K562 (cell line): Measurements from ENCODE around the gene ZNF407. TPM values are rescaled to one million over a fixed set of nuclear protein-coding genes. Genes with fewer than 3 reads are reported as not detected.

Source experiments
- ATAC-seq: fragments of 200-7000 bp; cut with Tn5 transposase; 3 replicates; pipeline ENCODE4 v1.9.1; 2020; ENCODE audit warnings: moderate library complexity
- BruUV-seq: library from RNA; stranded (reverse); fragments of 400-500 nt; replicated peaks from 2 replicates; lab custom pipeline; 2021; lab: Mats Ljungman, UMichigan
- CTCF ChIA-PET: fragments of 300-600 bp; formaldehyde crosslinking; extraction: SDS; loops from one replicate; lab custom pipeline; 2021; ENCODE audit warnings: low intra/inter-chr PET ratio; lab: Yijun Ruan, JAX
- POLR2A ChIA-PET: fragments of 300-600, 350-650 bp; sonication (Branson Sonifier 250); formaldehyde crosslinking; extraction: SDS; loops from one replicate; lab custom pipeline; 2021; ENCODE audit warnings: antibody characterized with exemption, inconsistent platforms; lab: Yijun Ruan, JAX
- DNase-seq, 4 experiments: peaks; one replicate each; pipeline versions ENCODE4 v3.0.0 to v3.0.0-alpha.2; 2011 to 2018; ENCODE audit warnings: low spot score in 3 of 4, mixed read lengths in 3 of 4; ENCODE audit errors: extremely low read depth in 1 of 4
- FAIRE-seq: peaks from 2 replicates; lab custom pipeline; 2011; peaks lifted over from hg19 to GRCh38; lab: Jason Lieb, UNC
- H2AFZ ChIP-seq: 2 replicates; pipeline ENCODE4 v1.6.0; 2011; ENCODE audit warnings: low read depth, low read length, control low read depth, inconsistent platforms
- H3K27ac ChIP-seq: fragments of 200-600 bp; 3 replicates; pipeline ENCODE4 v1.8.0; 2011; ENCODE audit warnings: low read depth, mild to moderate bottlenecking, control low read depth, inconsistent platforms, low read length, moderate library complexity, mixed read lengths; ENCODE audit errors: extremely low read depth
- H3K27me3 ChIP-seq, 2 experiments: fragments of 300-600 bp in 1 of 2; 2 replicates in 1 of 2; 3 replicates in 1 of 2; pipeline versions ENCODE4 v1.6.0 to v1.8.0; 2011; ENCODE audit warnings: inconsistent platforms in 2 of 2, low read length in 2 of 2, mild to moderate bottlenecking in 1 of 2, mixed read lengths in 1 of 2, moderate library complexity in 1 of 2; ENCODE audit not compliant: control insufficient read depth in 2 of 2, insufficient read depth in 2 of 2
- H3K36me3 ChIP-seq: fragments of 300-600 bp; 3 replicates; pipeline ENCODE4 v1.8.0; 2011; ENCODE audit warnings: mild to moderate bottlenecking, low read length, inconsistent platforms; ENCODE audit not compliant: control insufficient read depth, insufficient read depth
- H3K4me1 ChIP-seq, 2 experiments: fragments of 200-600 bp in 1 of 2; replicated peaks in 1 of 2; 2 replicates in 1 of 2; 3 replicates in 1 of 2; pipeline versions ENCODE4 v1.5.1 to v1.8.0; 2011; ENCODE audit warnings: inconsistent platforms in 2 of 2, low read length in 2 of 2, mild to moderate bottlenecking in 1 of 2, mixed read lengths in 1 of 2, moderate library complexity in 1 of 2; ENCODE audit not compliant: control insufficient read depth in 2 of 2, insufficient read depth in 2 of 2
- H3K4me2 ChIP-seq: 2 replicates; pipeline ENCODE4 v1.6.1; 2011; ENCODE audit warnings: low read length, control low read depth, inconsistent platforms, mixed read lengths; ENCODE audit not compliant: insufficient read depth
- H3K4me3 ChIP-seq: fragments of 200-600 bp; sonication (generic), shearing (Covaris generic); 2 replicates; pipeline ENCODE4 v1.5.1; 2016; ENCODE audit warnings: control low read depth, inconsistent platforms
- H3K79me2 ChIP-seq: fragments of 200-600 bp; 3 replicates; pipeline ENCODE4 v1.8.0; 2011; ENCODE audit warnings: low read length, inconsistent platforms; ENCODE audit not compliant: control insufficient read depth, insufficient read depth
- H3K9ac ChIP-seq, 2 experiments: 2 replicates each; pipeline versions ENCODE4 v1.6.0 to v1.6.1; 2011; ENCODE audit warnings: low read depth in 2 of 2, low read length in 2 of 2, control low read depth in 1 of 2, inconsistent platforms in 1 of 2, mild to moderate bottlenecking in 1 of 2, mixed read lengths in 1 of 2; ENCODE audit not compliant: insufficient read depth in 1 of 2
- H3K9me1 ChIP-seq: one replicate; pipeline ENCODE4 v1.6.0; 2011; ENCODE audit warnings: inconsistent platforms, mild to moderate bottlenecking, low read length, moderate library complexity; ENCODE audit not compliant: control insufficient read depth, insufficient read depth
- H3K9me3 ChIP-seq: replicated peaks from 2 replicates; pipeline ENCODE4 v1.5.1; 2011; ENCODE audit warnings: low read depth, low read length, inconsistent platforms; ENCODE audit not compliant: control insufficient read depth, insufficient read depth
- H4K20me1 ChIP-seq: replicated peaks from 2 replicates; pipeline ENCODE4 v1.6.1; 2011; ENCODE audit warnings: low read length, inconsistent platforms, mixed read lengths; ENCODE audit not compliant: control insufficient read depth, insufficient read depth
- CCAR2 ChIP-seq: fragments of 200-400 bp; formaldehyde crosslinking; IDR thresholded peaks from 2 replicates; pipeline ENCODE4 v1.6.1; 2017; ENCODE audit warnings: mild to moderate bottlenecking, low read depth, low read length
- CHD2 ChIP-seq: IDR thresholded peaks from 2 replicates; pipeline ENCODE4 v1.6.1; 2011; ENCODE audit warnings: low read depth, low read length
- CREB5 ChIP-seq: fragments of 250-450 bp; sonication (Bioruptor Pico); IDR thresholded peaks from 2 replicates; pipeline ENCODE4 v1.5.0; 2020; ENCODE audit warnings: mild to moderate bottlenecking
- RNF219 ChIP-seq: fragments of 250-450 bp; sonication (Bioruptor Pico); IDR thresholded peaks from 2 replicates; pipeline ENCODE4 v1.5.0; 2022; ENCODE audit warnings: mild to moderate bottlenecking
- SIN3A ChIP-seq, 2 experiments: fragments of 150-350 bp in 1 of 2; IDR thresholded peaks; 2 replicates each; pipeline ENCODE4 v1.6.1; 2011 to 2016; ENCODE audit warnings: borderline replicate concordance in 2 of 2, low read depth in 2 of 2, low read length in 2 of 2, mild to moderate bottlenecking in 2 of 2, moderate library complexity in 2 of 2; ENCODE audit not compliant: control insufficient read depth in 1 of 2
- TCF7 ChIP-seq: sonication (generic); IDR thresholded peaks from 2 replicates; pipeline ENCODE4 v1.6.1; 2016; ENCODE audit warnings: antibody characterized with exemption, borderline replicate concordance
- XRCC5 ChIP-seq: fragments of 200-400 bp; formaldehyde crosslinking; IDR thresholded peaks from 2 replicates; pipeline ENCODE4 v1.6.1; 2017; ENCODE audit warnings: low read depth, mild to moderate bottlenecking, low read length
- ZBTB9 ChIP-seq: fragments of 450-650 bp; formaldehyde crosslinking; IDR thresholded peaks from 2 replicates; pipeline ENCODE4 v1.4.0; 2020; ENCODE audit warnings: mild to moderate bottlenecking, moderate library complexity
- ZNF584 ChIP-seq: fragments of 200-800 bp; sonication (Bioruptor generic); IDR thresholded peaks from 2 replicates; pipeline ENCODE4 v1.6.1; 2016; ENCODE audit warnings: low read depth, mild to moderate bottlenecking, missing genetic modification characterization, missing compliant biosample characterization
- ZNF764 ChIP-seq: fragments of 250-450 bp; sonication (Bioruptor Pico); IDR thresholded peaks from 2 replicates; pipeline ENCODE4 v1.4.0; 2020; ENCODE audit warnings: low read depth, mild to moderate bottlenecking, moderate library complexity
- WGBS: fragments of 100-300 bp; shearing (Covaris generic); methylation state at CpG from one replicate; pipeline ENCODE4 v1.1.6; 2016; ENCODE audit warnings: low coverage, mixed read lengths; ENCODE audit not compliant: insufficient coverage; ENCODE audit errors: missing lambda C conversion rate; 5-methylcytosine and 5-hydroxymethylcytosine counted together
- in situ Hi-C: fragments of 300-500 bp; cut with MboI; formaldehyde crosslinking; loops from 4 replicates; pipeline ENCODE4 v1.15.0; 2018; ENCODE audit warnings: inconsistent platforms, mixed read lengths
- intact Hi-C: fragments of 100-400 bp; cut with micrococcal nuclease; formaldehyde crosslinking; loops from 2 replicates; pipeline ENCODE4 v1.14.2; 2022
- polyA plus RNA-seq, 8 experiments: library from polyadenylated mRNA; depleted of rRNA in 4 of 8; stranded (reverse) in 5 of 8; unstranded in 3 of 8; fragments of >200 nt; fragmentation: Nextera tagmentation in 2 of 8; fragmentation: Illumina TruSeq in 1 of 8; extraction: Ambion mirVana in 2 of 8; extraction: Trizol in 1 of 8; gene quantifications; 2 replicates each; pipeline versions ENCODE4 v1.2.1 to v1.2.3, GENCODE V29; 2011 to 2014; ENCODE audit warnings: inconsistent platforms in 1 of 8, missing spikeins in 1 of 8
- total RNA-seq, 7 experiments: library from RNA; depleted of rRNA in 6 of 7; stranded (reverse); fragments of >200 nt in 6 of 7; fragmentation: Illumina TruSeq in 2 of 7; extraction: Trizol in 2 of 7; gene quantifications; 2 replicates each; pipeline versions ENCODE4 v1.2.1 to v1.2.3, GENCODE V29; 2011 to 2021; ENCODE audit warnings: low replicate concordance in 1 of 7

The ZNF407 gene
- total and polyA plus RNA-seq, 9 of the 15 experiments (the other 6 are each of a cell fraction or from before 2014, with no cell fraction given), result 0.21 to 5.4 (median 2.3) TPM

GRCh38 chr18:74825460-74825859 lies 227.8 kb downstream of the ZNF407 start:
- FAIRE-seq, result no peak
- no peak for DNase-seq
- POLR2A ChIA-PET, result interaction anchor here (0.6 kb wide), 1 partner anchor 326 kb away, joined by 3 read pairs; no protein-coding TSS in a partner anchor
- no TSS peak for BruUV-seq
- Histone ChIP-seq H2AFZ (no peak overlapping the region), H3K9me1 (no peaks in the 10 kb centered on the region), H3K36me3 (no peaks in the 10 kb centered on the region), H3K27me3 (no peaks in the 10 kb centered on the region), H3K4me3 (no peak overlapping the region), H3K9ac (no peak overlapping the region), H3K27ac (no peak overlapping the region), H3K79me2 (no peaks in the 10 kb centered on the region), H3K9me3 (no peaks in the 10 kb centered on the region), H4K20me1 (no peaks in the 10 kb centered on the region), H3K4me2 (no peak overlapping the region), H3K4me1 (no peaks in the 10 kb centered on the region; a peak in 1 of 5 replicates)
- CTCF ChIA-PET, result no interaction called here
- in situ Hi-C loops (no loop called here), intact Hi-C loops (no loop called here)
- TF ChIP-seq XRCC5 (no peak), CHD2 (no peak), CCAR2 (no peak), RNF219 (CRISPR knock-in tag) (no peak), ZNF584 (CRISPR knock-in tag) (no peak), CREB5 (CRISPR knock-in tag) (no peak), ZBTB9 (CRISPR knock-in tag) (no peak), TCF7 (no peak), SIN3A (IDR thresholded peaks at IDR 0.05; ENCODE audit: borderline replicate concordance in 2 of 2, control insufficient read depth in 1 of 2, low read depth in 2 of 2, low read length in 2 of 2) (no peak), ZNF764 (CRISPR knock-in tag) (no peak)
- no peak for ATAC-seq
- 20% methylated on average over 1 of the region's 1 CpG for WGBS
